ENCODE results near the gene LYRM4. TPM values are rescaled to one million over a fixed set of nuclear protein-coding genes. Genes with fewer than 3 reads are reported as not detected.

Gene LYRM4
- total and polyA plus RNA-seq, 12 donors, result 18.3 to 33.0 (median 24.5) TPM

DNA sequence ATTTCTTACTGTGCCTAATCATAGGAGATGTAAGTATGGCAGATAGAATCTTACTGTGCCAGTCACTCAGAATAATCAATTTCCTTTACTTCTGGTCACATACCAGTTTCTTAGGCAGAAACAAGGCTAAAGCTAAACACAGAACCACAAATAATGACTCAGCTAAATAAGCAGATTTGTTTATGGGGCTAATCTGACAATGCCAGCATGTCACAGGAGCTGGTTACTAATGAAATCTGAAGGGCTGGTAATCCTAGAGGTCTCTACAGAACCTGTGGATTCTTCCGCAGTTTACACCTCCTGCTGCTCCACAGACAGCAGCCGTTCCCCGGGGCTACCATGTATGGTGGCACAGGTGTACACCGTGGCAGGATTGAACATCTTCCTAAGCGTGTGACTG lies 80.8 kb downstream of the LYRM4 start:
- WGBS, 2 donors, result 98% methylated on average over 5 of the region's 5 CpGs
- ATAC-seq (no peak), DNase-seq (no peak)
- Histone ChIP-seq H3K9me3 (no peaks in the 10 kb centered on the region), H3K27me3 (no peaks in the 10 kb centered on the region), H3K27ac (no peak overlapping the region), H3K36me3 (no peaks in the 10 kb centered on the region), H3K4me1 (peaks cover 0 to 8% (median 1%) of the 10 kb centered on the region in 9 donors), H3K4me3 (no peak overlapping the region)
- TF ChIP-seq CTCF (IDR thresholded peaks at IDR 0.05), result no peak
- intact Hi-C loops (cut with DNase I), result no loop called here

- Histone ChIP-seq H3K27ac (no peak overlapping the region), H3K36me3 (no peaks in the 10 kb centered on the region), H3K9me3 (no peaks in the 10 kb centered on the region), H3K4me1 (peaks cover 0 to 15% (median 5%) of the 10 kb centered on the region in 9 donors), H3K4me3 (no peak overlapping the region), H3K27me3 (no peaks in the 10 kb centered on the region)
- no peak for TF ChIP-seq CTCF (IDR thresholded peaks at IDR 0.05)
- intact Hi-C loops (cut with DNase I), result no loop called here
- WGBS, 2 donors, result 56 to 64% methylated on average over 2 of the region's 2 CpGs
- DNase-seq (no peak), ATAC-seq (no peak)
Measured at GRCh38 chr6:5178806-5179205, 81.9 kb downstream of the LYRM4 start.

GRCh38 chr6:5175635-5176034 lies 85.1 kb downstream of the LYRM4 start:
- Histone ChIP-seq H3K9me3 (no peaks in the 10 kb centered on the region), H3K4me3 (no peak overlapping the region), H3K4me1 (peaks cover 0 to 15% (median 5%) of the 10 kb centered on the region in 9 donors), H3K27ac (peak overlapping the region in 1 of 10 donors; percentile 56), H3K36me3 (no peaks in the 10 kb centered on the region), H3K27me3 (no peaks in the 10 kb centered on the region)
- DNase-seq, result no peak
- TF ChIP-seq CTCF (IDR thresholded peaks at IDR 0.05), result no peak
- intact Hi-C loops (cut with DNase I), result no loop called here
- WGBS, 2 donors, result 82 to 83% methylated on average over 6 of the region's 6 CpGs
- no peak for ATAC-seq

GRCh38 chr6:5174756-5175549 lies 85.8 kb downstream of the LYRM4 start:
- Histone ChIP-seq H3K27ac (peak overlapping the region in 5 of 10 donors; percentile 26 to 59 (median 46)), H3K4me1 (peaks cover 0 to 15% (median 5%) of the 10 kb centered on the region in 9 donors), H3K36me3 (no peaks in the 10 kb centered on the region), H3K27me3 (no peaks in the 10 kb centered on the region), H3K4me3 (peak overlapping the region in 2 of 10 donors; percentile 2 to 21), H3K9me3 (no peaks in the 10 kb centered on the region)
- TF ChIP-seq CTCF (IDR thresholded peaks at IDR 0.05), result peak in 2 of 9 donors; percentile 22 to 36
- DNase-seq (no peak), ATAC-seq (no peak)
- 60 to 61% methylated on average over 10 of the region's 10 CpGs for WGBS, 2 donors
- intact Hi-C loops (cut with DNase I), result no loop called here

Data from heart right ventricle (tissue), 16 donors.